NB4 (cell line): ENCODE measurements around the gene RREB1.

ENCODE experiments used
- CTCF ChIP-seq: IDR thresholded peaks from one replicate; pipeline ENCODE4 v1.5.1; 2012; ENCODE audit warnings: low read depth, low read length
- MAX ChIP-seq: IDR thresholded peaks from 2 replicates; pipeline ENCODE4 v1.6.1; 2011; ENCODE audit warnings: low read depth, low read length

- TF ChIP-seq CTCF, result no peak
- TF ChIP-seq MAX, result no peak
Observed at GRCh38 chr6:7138921-7139358, 31.2 kb downstream of the RREB1 start.
